ENCODE data around the gene ZBTB38. TPM values are rescaled to one million over a fixed set of nuclear protein-coding genes. Genes with fewer than 3 reads are reported as not detected.

ZBTB38 gene
- polyA plus RNA-seq, 1 donor from 2014 or later: 18.7 TPM

DNA sequence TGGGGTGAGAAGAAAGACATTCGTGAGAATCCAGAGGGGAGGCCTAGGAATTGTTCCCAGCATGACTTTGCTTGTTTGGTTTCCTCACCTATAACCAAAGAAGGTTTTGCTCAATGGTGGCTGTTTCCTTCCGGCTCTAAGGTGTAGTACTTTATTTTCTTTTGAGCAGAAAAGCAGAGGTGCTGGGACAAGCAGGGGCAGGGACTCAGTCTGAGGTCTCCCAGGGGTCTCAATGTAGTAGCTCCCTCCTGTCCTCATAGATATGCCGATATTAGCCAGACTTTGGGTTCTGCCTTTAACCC, 41.6 kb downstream of the ZBTB38 start:
- TF ChIP-seq, protein P1, sequence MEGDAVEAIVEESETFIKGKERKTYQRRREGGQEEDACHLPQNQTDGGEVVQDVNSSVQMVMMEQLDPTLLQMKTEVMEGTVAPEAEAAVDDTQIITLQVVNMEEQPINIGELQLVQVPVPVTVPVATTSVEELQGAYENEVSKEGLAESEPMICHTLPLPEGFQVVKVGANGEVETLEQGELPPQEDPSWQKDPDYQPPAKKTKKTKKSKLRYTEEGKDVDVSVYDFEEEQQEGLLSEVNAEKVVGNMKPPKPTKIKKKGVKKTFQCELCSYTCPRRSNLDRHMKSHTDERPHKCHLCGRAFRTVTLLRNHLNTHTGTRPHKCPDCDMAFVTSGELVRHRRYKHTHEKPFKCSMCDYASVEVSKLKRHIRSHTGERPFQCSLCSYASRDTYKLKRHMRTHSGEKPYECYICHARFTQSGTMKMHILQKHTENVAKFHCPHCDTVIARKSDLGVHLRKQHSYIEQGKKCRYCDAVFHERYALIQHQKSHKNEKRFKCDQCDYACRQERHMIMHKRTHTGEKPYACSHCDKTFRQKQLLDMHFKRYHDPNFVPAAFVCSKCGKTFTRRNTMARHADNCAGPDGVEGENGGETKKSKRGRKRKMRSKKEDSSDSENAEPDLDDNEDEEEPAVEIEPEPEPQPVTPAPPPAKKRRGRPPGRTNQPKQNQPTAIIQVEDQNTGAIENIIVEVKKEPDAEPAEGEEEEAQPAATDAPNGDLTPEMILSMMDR (IDR thresholded peaks at IDR 0.05; ENCODE audit: poor library complexity, severe bottlenecking): no peak
- TF ChIP-seq, protein P2, sequence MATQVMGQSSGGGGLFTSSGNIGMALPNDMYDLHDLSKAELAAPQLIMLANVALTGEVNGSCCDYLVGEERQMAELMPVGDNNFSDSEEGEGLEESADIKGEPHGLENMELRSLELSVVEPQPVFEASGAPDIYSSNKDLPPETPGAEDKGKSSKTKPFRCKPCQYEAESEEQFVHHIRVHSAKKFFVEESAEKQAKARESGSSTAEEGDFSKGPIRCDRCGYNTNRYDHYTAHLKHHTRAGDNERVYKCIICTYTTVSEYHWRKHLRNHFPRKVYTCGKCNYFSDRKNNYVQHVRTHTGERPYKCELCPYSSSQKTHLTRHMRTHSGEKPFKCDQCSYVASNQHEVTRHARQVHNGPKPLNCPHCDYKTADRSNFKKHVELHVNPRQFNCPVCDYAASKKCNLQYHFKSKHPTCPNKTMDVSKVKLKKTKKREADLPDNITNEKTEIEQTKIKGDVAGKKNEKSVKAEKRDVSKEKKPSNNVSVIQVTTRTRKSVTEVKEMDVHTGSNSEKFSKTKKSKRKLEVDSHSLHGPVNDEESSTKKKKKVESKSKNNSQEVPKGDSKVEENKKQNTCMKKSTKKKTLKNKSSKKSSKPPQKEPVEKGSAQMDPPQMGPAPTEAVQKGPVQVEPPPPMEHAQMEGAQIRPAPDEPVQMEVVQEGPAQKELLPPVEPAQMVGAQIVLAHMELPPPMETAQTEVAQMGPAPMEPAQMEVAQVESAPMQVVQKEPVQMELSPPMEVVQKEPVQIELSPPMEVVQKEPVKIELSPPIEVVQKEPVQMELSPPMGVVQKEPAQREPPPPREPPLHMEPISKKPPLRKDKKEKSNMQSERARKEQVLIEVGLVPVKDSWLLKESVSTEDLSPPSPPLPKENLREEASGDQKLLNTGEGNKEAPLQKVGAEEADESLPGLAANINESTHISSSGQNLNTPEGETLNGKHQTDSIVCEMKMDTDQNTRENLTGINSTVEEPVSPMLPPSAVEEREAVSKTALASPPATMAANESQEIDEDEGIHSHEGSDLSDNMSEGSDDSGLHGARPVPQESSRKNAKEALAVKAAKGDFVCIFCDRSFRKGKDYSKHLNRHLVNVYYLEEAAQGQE (IDR thresholded peaks at IDR 0.05; ENCODE audit: borderline replicate concordance): no peak
- TF ChIP-seq TAF1 (IDR thresholded peaks at IDR 0.05; ENCODE audit: low read depth) (no peak), EP300 (conservative IDR thresholded peaks at IDR 0.05; ENCODE audit: poor library complexity, severe bottlenecking) (no peak), POLR2AphosphoS5 (IDR thresholded peaks at IDR 0.05) (no peak), SMC3 (conservative IDR thresholded peaks at IDR 0.05; ENCODE audit: poor library complexity) (no peak), MXI1 (conservative IDR thresholded peaks at IDR 0.05; ENCODE audit: poor library complexity, severe bottlenecking) (no peak), EZH2 (IDR thresholded peaks at IDR 0.05; ENCODE audit: borderline replicate concordance, insufficient read depth, low read length, poor library complexity, severe bottlenecking) (no peak), RAD21 (conservative IDR thresholded peaks at IDR 0.05) (no peak)
- Histone ChIP-seq H3K27me3 (ENCODE audit: insufficient read depth, low read depth, low read length) (no peaks in the 10 kb centered on the region), H3K79me2 (replicated peaks; ENCODE audit: insufficient read depth, low read length) (no peaks in the 10 kb centered on the region), H4K20me1 (ENCODE audit: insufficient read depth) (no peaks in the 10 kb centered on the region), H3K9ac (ENCODE audit: low read length) (no peak overlapping the region), H3K36me3 (ENCODE audit: insufficient read depth, low read length) (peaks cover 9% of the 10 kb centered on the region), H3K27ac (ENCODE audit: low read length) (no peak overlapping the region), H3K9me3 (ENCODE audit: low read length) (no peaks in the 10 kb centered on the region), H3F3A (ENCODE audit: insufficient read depth, low read length, poor library complexity, severe bottlenecking) (no peaks in the 10 kb centered on the region), H2AFZ (ENCODE audit: low read depth, low read length) (no peak overlapping the region), H3K4me3 (ENCODE audit: low read length) (no peak overlapping the region), H3K9me2 (ENCODE audit: insufficient read depth, low read length) (no peaks in the 10 kb centered on the region), H3K4me2 (ENCODE audit: low read length) (no peak overlapping the region)

DNA sequence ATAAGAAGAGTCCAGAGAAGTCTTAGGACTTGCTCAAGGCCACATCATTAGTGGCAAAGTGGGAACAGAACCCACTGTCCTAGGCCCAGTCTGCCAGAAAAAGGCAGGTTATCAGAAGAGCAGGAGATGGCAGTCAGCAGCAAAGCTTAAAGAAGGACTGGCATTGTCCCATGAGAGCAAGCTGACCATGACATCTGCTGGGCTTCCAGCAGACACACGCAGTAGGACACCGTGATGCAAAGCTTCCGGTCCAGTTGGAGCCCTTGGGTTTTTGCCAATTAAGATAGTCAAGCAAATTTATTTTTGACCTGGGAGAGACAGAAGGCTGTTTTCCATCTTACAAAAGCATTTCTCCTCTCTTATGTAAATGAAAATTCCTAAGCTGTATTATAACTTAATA, 42.1 kb downstream of the ZBTB38 start:
- Histone ChIP-seq H3K79me2 (replicated peaks; ENCODE audit: insufficient read depth, low read length) (no peaks in the 10 kb centered on the region), H3K4me3 (ENCODE audit: low read length) (no peak overlapping the region), H3K9me3 (ENCODE audit: low read length) (no peaks in the 10 kb centered on the region), H3K4me2 (ENCODE audit: low read length) (no peak overlapping the region), H3K9ac (ENCODE audit: low read length) (no peak overlapping the region), H3K27ac (ENCODE audit: low read length) (no peak overlapping the region), H3K9me2 (ENCODE audit: insufficient read depth, low read length) (no peaks in the 10 kb centered on the region), H3F3A (ENCODE audit: insufficient read depth, low read length, poor library complexity, severe bottlenecking) (no peaks in the 10 kb centered on the region), H3K27me3 (ENCODE audit: insufficient read depth, low read depth, low read length) (no peaks in the 10 kb centered on the region), H4K20me1 (ENCODE audit: insufficient read depth) (no peaks in the 10 kb centered on the region), H2AFZ (ENCODE audit: low read depth, low read length) (no peak overlapping the region), H3K36me3 (ENCODE audit: insufficient read depth, low read length) (peaks cover 9% of the 10 kb centered on the region)
- TF ChIP-seq, protein P2 (IDR thresholded peaks at IDR 0.05; ENCODE audit: borderline replicate concordance): no peak
- TF ChIP-seq EP300 (conservative IDR thresholded peaks at IDR 0.05; ENCODE audit: poor library complexity, severe bottlenecking): no peak
- TF ChIP-seq RAD21 (conservative IDR thresholded peaks at IDR 0.05): no peak
- no peak for TF ChIP-seq MXI1 (conservative IDR thresholded peaks at IDR 0.05; ENCODE audit: poor library complexity, severe bottlenecking)

All from neural cell (in vitro differentiated cells).